ENCODE measurements around the gene KIF1A.
A peak's percentile ranks its signal among the peaks of the same experiment; 100 is the strongest.

KIF1A gene

GRCh38 chr2:240810621-240811020 lies 9.4 kb downstream of the KIF1A start:
- no peak overlapping the region for H3K27ac ChIP-seq
- no peak for TF ChIP-seq CTCF (IDR thresholded peaks at IDR 0.05)
- peak; percentile 22 for DNase-seq (ENCODE audit: low spot score)
- no peak overlapping the region for H3K4me3 ChIP-seq

- Histone ChIP-seq H3K27ac (no peak overlapping the region), H3K4me3 (no peak overlapping the region)
- no peak for TF ChIP-seq CTCF (IDR thresholded peaks at IDR 0.05)
- DNase-seq (ENCODE audit: low spot score) = peak; percentile 22
These were observed 9.8 kb downstream of the KIF1A start for GRCh38 chr2:240810199-240810598.

GRCh38 chr2:240809276-240809675 lies 10.7 kb downstream of the KIF1A start:
- TF ChIP-seq CTCF (IDR thresholded peaks at IDR 0.05) = no peak
- no peak overlapping the region for H3K4me3 ChIP-seq
- H3K27ac ChIP-seq = no peak overlapping the region
- DNase-seq (ENCODE audit: low spot score) = peak; percentile 24

GRCh38 chr2:240806459-240806858 lies 13.6 kb downstream of the KIF1A start:
- DNase-seq (ENCODE audit: low spot score) = no peak
- Histone ChIP-seq H3K27ac (no peak overlapping the region), H3K4me3 (no peak overlapping the region)
- no peak for TF ChIP-seq CTCF (IDR thresholded peaks at IDR 0.05)

GRCh38 chr2:240806006-240806405 lies 14.0 kb downstream of the KIF1A start:
- Histone ChIP-seq H3K4me3 (no peak overlapping the region), H3K27ac (no peak overlapping the region)
- peak; percentile 36 for DNase-seq (ENCODE audit: low spot score)
- no peak for TF ChIP-seq CTCF (IDR thresholded peaks at IDR 0.05)

- no peak for TF ChIP-seq CTCF (IDR thresholded peaks at IDR 0.05)
- DNase-seq (ENCODE audit: low spot score) = peak; percentile 49
- H3K27ac ChIP-seq = no peak overlapping the region
- no peak overlapping the region for H3K4me3 ChIP-seq
These were observed 16.8 kb downstream of the KIF1A start for GRCh38 chr2:240803191-240803590.

- no peak overlapping the region for H3K27ac ChIP-seq
- no peak overlapping the region for H3K4me3 ChIP-seq
- no peak for DNase-seq (ENCODE audit: low spot score)
- no peak for TF ChIP-seq CTCF (IDR thresholded peaks at IDR 0.05)
These were observed 20.8 kb downstream of the KIF1A start for GRCh38 chr2:240799033-240799820.

Data from coronary artery (tissue), 2 donors.